ENCODE data around the gene OTOA.
"Not testable (repeated sequence)": the region's sequence is repeated elsewhere in the genome, so short reads cannot be mapped to it uniquely, and the experiment has no call there.

Gene OTOA

DNA sequence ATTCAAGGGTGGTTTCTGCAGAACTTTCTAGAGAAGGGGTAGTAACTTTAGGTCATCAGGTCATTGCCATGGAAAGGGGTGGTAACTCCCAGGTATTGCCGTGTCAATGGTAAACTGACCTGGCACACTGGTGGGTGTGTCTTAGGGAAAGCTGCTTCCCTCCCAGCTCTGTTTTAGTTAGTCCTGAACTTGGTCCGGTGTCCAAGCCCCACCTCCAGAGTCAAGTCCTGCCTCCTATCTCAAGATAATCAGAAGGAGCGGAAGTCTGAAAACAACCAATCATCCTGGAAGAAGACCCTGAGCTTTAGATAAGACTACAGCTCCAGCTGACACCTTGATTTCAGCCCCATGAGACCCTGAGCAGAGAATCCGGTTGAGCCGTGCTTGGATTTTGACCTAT, 105.0 kb downstream of the OTOA start:
- H2AFZ ChIP-seq; H3K79me2 ChIP-seq; H3K27ac ChIP-seq; H3K36me3 ChIP-seq (ENCODE audit: control insufficient read depth, insufficient read depth, low read length); H3K9ac ChIP-seq; H3K9me3 ChIP-seq (ENCODE audit: control insufficient read depth, low read length); H3K4me1 ChIP-seq; H3K4me3 ChIP-seq (ENCODE audit: low read depth, low read length); H3K27me3 ChIP-seq (ENCODE audit: control insufficient read depth, insufficient read depth, low read length); H3K4me2 ChIP-seq (ENCODE audit: low read length): not testable (repeated sequence)

DNA sequence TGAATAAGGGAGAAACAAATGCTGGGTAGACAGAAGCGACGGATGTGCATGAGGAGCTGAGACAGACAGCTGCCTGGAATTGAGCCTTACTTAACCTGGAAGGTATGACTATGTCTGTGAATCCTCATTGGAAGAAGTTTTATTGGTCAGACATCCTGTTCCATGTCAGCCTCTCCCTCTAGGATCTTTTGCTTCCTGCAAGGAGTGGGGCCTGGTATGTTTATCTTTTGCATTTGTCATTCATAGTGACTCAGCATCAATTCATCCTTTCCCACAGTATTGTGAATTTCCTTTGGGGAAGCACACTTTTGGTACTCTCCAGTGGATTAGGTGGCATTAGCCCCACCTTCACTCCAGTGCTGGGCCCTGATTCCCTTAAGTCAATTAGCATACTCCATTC, 105.5 kb downstream of the OTOA start:
- H3K4me3 ChIP-seq (ENCODE audit: low read depth, low read length); H3K27ac ChIP-seq; H3K4me1 ChIP-seq; H3K4me2 ChIP-seq (ENCODE audit: low read length); H3K36me3 ChIP-seq (ENCODE audit: control insufficient read depth, insufficient read depth, low read length); H3K27me3 ChIP-seq (ENCODE audit: control insufficient read depth, insufficient read depth, low read length); H3K79me2 ChIP-seq; H2AFZ ChIP-seq; H3K9me3 ChIP-seq (ENCODE audit: control insufficient read depth, low read length); H3K9ac ChIP-seq: not testable (repeated sequence)

DNA sequence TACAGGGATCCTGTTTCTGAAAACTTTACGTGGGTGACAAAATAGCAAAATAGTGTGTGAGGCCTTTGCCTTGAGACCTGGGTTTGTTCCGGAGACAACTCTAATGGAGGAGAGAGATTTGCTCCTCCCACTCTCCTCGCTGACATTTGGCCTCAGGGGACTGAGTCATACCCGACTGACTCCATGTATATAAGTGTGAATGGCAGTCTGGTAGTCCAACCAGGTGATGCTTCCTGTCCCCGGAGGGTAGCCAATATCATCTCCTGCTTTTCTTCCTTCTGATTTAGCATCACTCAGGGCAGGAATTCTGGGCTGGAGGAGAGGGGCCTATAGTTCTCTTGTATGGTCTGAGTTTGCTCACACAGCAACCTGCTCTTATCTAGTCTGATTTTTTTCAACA, 106.8 kb downstream of the OTOA start:
- H3K4me1 ChIP-seq; H3K27me3 ChIP-seq (ENCODE audit: control insufficient read depth, insufficient read depth, low read length); H3K36me3 ChIP-seq (ENCODE audit: control insufficient read depth, insufficient read depth, low read length); H3K9me3 ChIP-seq (ENCODE audit: control insufficient read depth, low read length); H3K79me2 ChIP-seq; H3K4me2 ChIP-seq (ENCODE audit: low read length); H3K4me3 ChIP-seq (ENCODE audit: low read depth, low read length); H2AFZ ChIP-seq; H3K9ac ChIP-seq; H3K27ac ChIP-seq: not testable (repeated sequence)

DNA sequence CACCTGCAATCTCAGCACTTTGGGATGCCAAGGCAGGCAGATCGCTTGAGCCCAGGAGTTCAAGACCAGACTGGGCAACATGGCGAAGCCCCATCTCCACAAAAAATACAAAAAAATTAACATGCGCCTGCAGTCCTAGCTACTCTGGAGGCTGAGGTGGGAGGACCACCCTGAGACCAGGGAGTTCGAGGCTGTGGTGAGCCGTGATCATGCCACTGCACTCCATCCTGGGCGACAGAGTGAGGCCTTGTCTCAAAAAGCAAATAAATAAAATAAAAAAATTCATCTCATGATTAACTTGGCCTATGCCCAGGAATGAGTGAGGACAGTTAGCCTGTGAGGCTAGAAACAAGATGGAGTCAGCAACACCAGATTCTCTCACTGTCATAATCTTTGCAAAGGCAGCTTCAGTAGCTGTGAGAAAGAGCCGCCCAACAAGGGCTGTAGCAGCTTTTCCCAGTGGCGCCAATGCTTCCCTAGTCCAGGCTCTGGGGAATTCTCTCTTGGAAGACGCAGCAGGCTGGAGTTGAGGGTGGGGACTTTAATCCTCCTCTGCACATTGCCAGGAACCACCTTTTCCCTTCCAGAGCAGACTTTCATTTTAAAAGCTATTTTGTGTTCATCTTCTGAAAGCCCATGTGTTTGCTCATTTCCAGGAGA, 108.9 kb downstream of the OTOA start:
- not testable (repeated sequence) for H3K4me2 ChIP-seq (ENCODE audit: low read length); H3K9me3 ChIP-seq (ENCODE audit: control insufficient read depth, low read length); H3K79me2 ChIP-seq; H3K27ac ChIP-seq; H3K9ac ChIP-seq; H3K4me1 ChIP-seq; H3K27me3 ChIP-seq (ENCODE audit: control insufficient read depth, insufficient read depth, low read length); H3K36me3 ChIP-seq (ENCODE audit: control insufficient read depth, insufficient read depth, low read length); H2AFZ ChIP-seq; H3K4me3 ChIP-seq (ENCODE audit: low read depth, low read length)

DNA sequence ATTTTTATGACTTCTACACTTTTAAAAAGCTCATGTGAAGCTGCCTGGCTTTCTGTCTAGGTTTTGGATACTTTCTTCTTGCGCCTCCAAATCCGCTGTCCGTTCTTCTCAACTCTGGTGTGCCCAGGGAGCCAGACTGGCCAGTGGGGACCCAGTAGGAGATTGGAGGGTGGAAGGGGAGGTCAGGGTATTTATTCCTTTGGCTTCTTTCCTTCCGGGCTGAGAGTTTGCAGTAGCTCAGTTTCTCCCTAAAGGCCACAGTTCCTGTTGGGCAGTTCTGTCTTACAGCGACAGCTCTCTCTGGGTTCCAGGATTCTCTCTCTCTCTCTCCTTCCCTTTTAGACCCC, 109.4 kb downstream of the OTOA start:
- H3K36me3 ChIP-seq (ENCODE audit: control insufficient read depth, insufficient read depth, low read length): not testable (repeated sequence)

DNA sequence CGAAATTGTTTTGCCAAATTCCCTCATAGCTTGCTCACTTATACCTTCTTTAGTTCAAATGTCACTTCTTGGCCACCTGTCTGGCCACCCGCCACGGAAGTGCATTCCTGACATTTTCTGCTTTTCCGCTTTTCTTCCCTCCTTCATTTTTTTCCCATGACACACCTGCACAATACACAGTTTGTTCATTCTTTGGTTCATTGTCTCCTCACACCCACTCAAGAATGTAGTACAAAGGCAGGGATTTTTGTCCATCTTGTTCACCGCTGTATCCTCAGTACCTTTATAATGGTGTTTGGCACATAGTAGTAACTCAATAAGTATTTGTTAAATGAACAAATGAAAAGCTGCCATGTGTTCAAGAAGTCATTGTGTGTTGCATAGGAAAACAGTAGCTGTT, 116.8 kb downstream of the OTOA start:
- H3K27ac ChIP-seq; H3K9ac ChIP-seq; H3K27me3 ChIP-seq (ENCODE audit: control insufficient read depth, insufficient read depth, low read length); H3K9me3 ChIP-seq (ENCODE audit: control insufficient read depth, low read length); H3K36me3 ChIP-seq (ENCODE audit: control insufficient read depth, insufficient read depth, low read length); H2AFZ ChIP-seq; H3K4me3 ChIP-seq (ENCODE audit: low read depth, low read length); H3K79me2 ChIP-seq; H3K4me1 ChIP-seq; H3K4me2 ChIP-seq (ENCODE audit: low read length): not testable (repeated sequence)

More for the DNA sequence above, 109.4 kb downstream of the OTOA start:
- H3K4me1 ChIP-seq; H3K9ac ChIP-seq; H3K27ac ChIP-seq; H3K4me3 ChIP-seq (ENCODE audit: low read depth, low read length); H3K27me3 ChIP-seq (ENCODE audit: control insufficient read depth, insufficient read depth, low read length); H3K9me3 ChIP-seq (ENCODE audit: control insufficient read depth, low read length); H3K4me2 ChIP-seq (ENCODE audit: low read length); H3K79me2 ChIP-seq; H2AFZ ChIP-seq: not testable (repeated sequence)

DNA sequence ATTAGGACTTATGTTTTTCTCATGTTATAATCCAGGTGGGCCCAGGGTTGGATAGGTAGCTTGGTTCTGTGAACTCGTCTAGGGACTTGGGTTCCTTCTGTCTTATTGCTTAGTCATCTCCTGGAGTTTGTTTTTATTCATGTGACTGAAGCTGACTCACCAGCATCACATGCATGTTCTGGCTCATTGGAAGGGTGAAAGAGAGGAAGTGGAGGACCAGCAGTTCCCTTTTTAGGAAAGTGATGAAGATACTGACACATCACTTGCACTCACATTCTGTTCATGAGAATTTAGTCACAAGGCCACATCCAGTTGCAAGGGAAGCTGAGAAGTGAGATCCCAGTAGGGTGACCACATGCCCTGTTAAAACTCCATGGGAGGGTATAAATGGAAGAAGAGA, 126.7 kb downstream of the OTOA start:
- H3K36me3 ChIP-seq (ENCODE audit: control insufficient read depth, insufficient read depth, low read length); H3K4me1 ChIP-seq; H3K4me2 ChIP-seq (ENCODE audit: low read length); H3K27me3 ChIP-seq (ENCODE audit: control insufficient read depth, insufficient read depth, low read length); H3K27ac ChIP-seq; H3K4me3 ChIP-seq (ENCODE audit: low read depth, low read length); H2AFZ ChIP-seq; H3K9ac ChIP-seq; H3K79me2 ChIP-seq; H3K9me3 ChIP-seq (ENCODE audit: control insufficient read depth, low read length): not testable (repeated sequence)

DNA sequence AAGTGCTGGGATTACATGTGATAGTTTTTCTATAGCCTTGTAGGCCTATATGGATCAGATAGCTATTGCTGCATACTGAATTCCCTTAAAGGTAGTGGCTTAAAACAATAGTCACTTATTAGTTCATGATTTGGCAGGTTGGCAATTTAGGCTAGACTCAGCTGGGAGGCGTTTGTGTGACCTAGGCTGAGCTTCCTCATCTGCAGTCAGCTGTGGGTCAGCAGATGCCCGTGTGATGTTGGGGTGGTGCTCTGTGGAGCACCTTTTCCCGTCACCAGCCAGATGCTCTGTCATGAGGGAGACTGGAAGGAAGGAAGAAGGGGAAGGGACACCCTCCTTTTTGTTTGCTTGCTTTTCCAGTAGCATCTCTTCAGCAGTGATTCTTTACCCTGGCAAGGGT, 129.5 kb downstream of the OTOA start:
- not testable (repeated sequence) for H3K9me3 ChIP-seq (ENCODE audit: control insufficient read depth, low read length); H3K4me2 ChIP-seq (ENCODE audit: low read length); H3K36me3 ChIP-seq (ENCODE audit: control insufficient read depth, insufficient read depth, low read length); H3K27me3 ChIP-seq (ENCODE audit: control insufficient read depth, insufficient read depth, low read length); H3K9ac ChIP-seq; H3K79me2 ChIP-seq; H3K27ac ChIP-seq; H3K4me3 ChIP-seq (ENCODE audit: low read depth, low read length); H3K4me1 ChIP-seq; H2AFZ ChIP-seq

DNA sequence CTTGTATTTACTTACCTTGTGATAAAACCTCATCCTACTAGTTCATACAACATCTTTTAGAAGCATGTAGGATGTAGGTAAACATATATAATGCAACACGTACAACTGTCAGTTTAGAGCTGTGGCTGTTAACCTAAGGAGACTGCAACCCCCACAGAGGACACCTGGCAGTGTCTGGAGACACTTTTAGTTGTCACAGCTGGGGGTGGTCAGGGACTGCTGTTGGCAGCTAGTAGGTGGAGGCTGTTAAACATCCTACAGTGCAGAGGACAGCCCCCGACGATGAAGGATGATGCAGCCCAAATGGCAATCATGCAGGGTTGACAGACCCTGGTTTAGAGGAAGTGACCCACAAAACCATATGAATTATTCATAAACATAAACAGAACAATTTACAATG, 134.8 kb downstream of the OTOA start:
- not testable (repeated sequence) for H2AFZ ChIP-seq; H3K4me1 ChIP-seq; H3K4me3 ChIP-seq (ENCODE audit: low read depth, low read length); H3K9me3 ChIP-seq (ENCODE audit: control insufficient read depth, low read length); H3K9ac ChIP-seq; H3K4me2 ChIP-seq (ENCODE audit: low read length); H3K79me2 ChIP-seq; H3K27ac ChIP-seq; H3K36me3 ChIP-seq (ENCODE audit: control insufficient read depth, insufficient read depth, low read length); H3K27me3 ChIP-seq (ENCODE audit: control insufficient read depth, insufficient read depth, low read length)

Data from parathyroid adenoma (tissue), 2 donors.